ENCODE data around the gene NDUFS7. TPM values are rescaled to one million over a fixed set of nuclear protein-coding genes. Genes with fewer than 3 reads are reported as not detected.

The NDUFS7 gene
- total RNA-seq, 1 donor from 2014 or later, result 83.3 TPM

- no peak for DNase-seq (ENCODE audit: extremely low spot score, unreplicated experiment)
- Mint-ChIP-seq H3K27ac (no peak overlapping the region), H3K4me3 (no peak overlapping the region), H3K9me3 (no peaks in the 10 kb centered on the region), H3K27me3 (no peaks in the 10 kb centered on the region), H3K36me3 (peaks cover 4% of the 10 kb centered on the region), H3K4me1 (ENCODE audit: unreplicated experiment) (peaks cover 20% of the 10 kb centered on the region)
- no peak for TF ChIP-seq CTCF (conservative IDR thresholded peaks at IDR 0.05)
Measured at GRCh38 chr19:1362387-1363257, 21.1 kb upstream of the NDUFS7 start.

GRCh38 chr19:1363599-1363998 is 20.1 kb upstream of the NDUFS7 start:
- no peak for TF ChIP-seq CTCF (conservative IDR thresholded peaks at IDR 0.05)
- no peaks in the 10 kb centered on the region for H3K9me3 Mint-ChIP-seq
- H3K36me3 Mint-ChIP-seq, result peaks cover 4% of the 10 kb centered on the region
- no peak overlapping the region for H3K4me3 Mint-ChIP-seq
- peaks cover 16% of the 10 kb centered on the region for H3K4me1 Mint-ChIP-seq (ENCODE audit: unreplicated experiment)
- H3K27me3 Mint-ChIP-seq, result no peaks in the 10 kb centered on the region
- DNase-seq (ENCODE audit: extremely low spot score, unreplicated experiment), result no peak
- H3K27ac Mint-ChIP-seq, result no peak overlapping the region

- Mint-ChIP-seq H3K4me1 (ENCODE audit: unreplicated experiment) (peaks cover 16% of the 10 kb centered on the region), H3K27ac (no peak overlapping the region), H3K4me3 (no peak overlapping the region), H3K27me3 (no peaks in the 10 kb centered on the region), H3K9me3 (no peaks in the 10 kb centered on the region), H3K36me3 (peaks cover 4% of the 10 kb centered on the region)
- TF ChIP-seq CTCF (conservative IDR thresholded peaks at IDR 0.05), result peak; percentile 68
- DNase-seq (ENCODE audit: extremely low spot score, unreplicated experiment), result no peak
Measured at GRCh38 chr19:1364070-1364704, 19.5 kb upstream of the NDUFS7 start.

- TF ChIP-seq CTCF (conservative IDR thresholded peaks at IDR 0.05), result no peak
- peaks cover 7% of the 10 kb centered on the region for H3K36me3 Mint-ChIP-seq
- no peak for DNase-seq (ENCODE audit: extremely low spot score, unreplicated experiment)
- no peaks in the 10 kb centered on the region for H3K9me3 Mint-ChIP-seq
- H3K27me3 Mint-ChIP-seq, result no peaks in the 10 kb centered on the region
- no peak overlapping the region for H3K4me3 Mint-ChIP-seq
- H3K27ac Mint-ChIP-seq, result no peak overlapping the region
- H3K4me1 Mint-ChIP-seq (ENCODE audit: unreplicated experiment), result peaks cover 10% of the 10 kb centered on the region
Measured at GRCh38 chr19:1365319-1366269, 18.1 kb upstream of the NDUFS7 start.

- no peaks in the 10 kb centered on the region for H3K9me3 Mint-ChIP-seq
- peaks cover 7% of the 10 kb centered on the region for H3K36me3 Mint-ChIP-seq
- TF ChIP-seq CTCF (conservative IDR thresholded peaks at IDR 0.05), result no peak
- H3K27ac Mint-ChIP-seq, result no peak overlapping the region
- H3K4me1 Mint-ChIP-seq (ENCODE audit: unreplicated experiment), result peaks cover 8% of the 10 kb centered on the region
- no peaks in the 10 kb centered on the region for H3K27me3 Mint-ChIP-seq
- DNase-seq (ENCODE audit: extremely low spot score, unreplicated experiment), result no peak
- no peak overlapping the region for H3K4me3 Mint-ChIP-seq
Measured at GRCh38 chr19:1366296-1366695, 17.4 kb upstream of the NDUFS7 start.

Measured in type B pancreatic cell (in vitro differentiated cells).